Astrocyte of the cerebellum (primary cell): ENCODE results near the gene ZNF317.
A peak's percentile ranks its signal among the peaks of the same experiment; 100 is the strongest.
"Not testable (repeated sequence)": the region's sequence is repeated elsewhere in the genome, so short reads cannot be mapped to it uniquely, and the experiment has no call there.

Source experiments
- DNase-seq: peaks from one replicate; pipeline ENCODE4 v3.0.0-alpha.2; 2011; ENCODE audit warnings: low read depth
- H3K4me3 ChIP-seq: 2 replicates; pipeline ENCODE4 v1.5.1; 2011; ENCODE audit warnings: mild to moderate bottlenecking, low read depth, low read length, moderate library complexity
- in situ Hi-C: cut with HindIII; loops from 2 replicates; pipeline ENCODE4 v1.10.0; 2017; ENCODE audit warnings: low sequenced_read_pairs
- TF ChIP-seq, protein P1 (sequence below): IDR thresholded peaks from 2 replicates; pipeline ENCODE4 v1.5.1; 2012; ENCODE audit warnings: low read length, low read depth, moderate library complexity, mild to moderate bottlenecking; ENCODE audit errors: missing control alignments

ZNF317 gene

DNA sequence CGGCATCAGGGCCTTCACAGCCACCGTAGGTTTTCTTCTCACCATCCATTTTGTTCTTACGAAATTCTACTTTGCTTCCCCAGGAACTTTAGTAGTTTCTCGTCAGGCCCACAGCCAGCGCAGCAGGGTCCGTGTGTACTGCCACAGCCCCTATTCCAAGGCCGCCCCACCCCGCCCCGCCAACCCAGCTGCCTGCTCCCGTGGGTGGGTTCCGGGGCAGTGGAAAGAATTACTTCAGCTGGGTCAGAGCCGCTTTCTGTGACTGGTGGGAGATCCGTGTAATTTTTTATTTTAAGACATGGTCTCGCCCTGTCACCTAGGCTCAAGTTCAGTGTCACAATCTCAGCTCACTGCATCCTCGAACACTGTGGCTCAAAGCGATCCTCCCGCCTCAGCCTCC, 42.8 kb downstream of the ZNF317 start:
- no peak for DNase-seq
- TF ChIP-seq, protein P1, sequence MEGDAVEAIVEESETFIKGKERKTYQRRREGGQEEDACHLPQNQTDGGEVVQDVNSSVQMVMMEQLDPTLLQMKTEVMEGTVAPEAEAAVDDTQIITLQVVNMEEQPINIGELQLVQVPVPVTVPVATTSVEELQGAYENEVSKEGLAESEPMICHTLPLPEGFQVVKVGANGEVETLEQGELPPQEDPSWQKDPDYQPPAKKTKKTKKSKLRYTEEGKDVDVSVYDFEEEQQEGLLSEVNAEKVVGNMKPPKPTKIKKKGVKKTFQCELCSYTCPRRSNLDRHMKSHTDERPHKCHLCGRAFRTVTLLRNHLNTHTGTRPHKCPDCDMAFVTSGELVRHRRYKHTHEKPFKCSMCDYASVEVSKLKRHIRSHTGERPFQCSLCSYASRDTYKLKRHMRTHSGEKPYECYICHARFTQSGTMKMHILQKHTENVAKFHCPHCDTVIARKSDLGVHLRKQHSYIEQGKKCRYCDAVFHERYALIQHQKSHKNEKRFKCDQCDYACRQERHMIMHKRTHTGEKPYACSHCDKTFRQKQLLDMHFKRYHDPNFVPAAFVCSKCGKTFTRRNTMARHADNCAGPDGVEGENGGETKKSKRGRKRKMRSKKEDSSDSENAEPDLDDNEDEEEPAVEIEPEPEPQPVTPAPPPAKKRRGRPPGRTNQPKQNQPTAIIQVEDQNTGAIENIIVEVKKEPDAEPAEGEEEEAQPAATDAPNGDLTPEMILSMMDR = no peak
- no peak overlapping the region for H3K4me3 ChIP-seq
- in situ Hi-C loops = no loop called here

DNA sequence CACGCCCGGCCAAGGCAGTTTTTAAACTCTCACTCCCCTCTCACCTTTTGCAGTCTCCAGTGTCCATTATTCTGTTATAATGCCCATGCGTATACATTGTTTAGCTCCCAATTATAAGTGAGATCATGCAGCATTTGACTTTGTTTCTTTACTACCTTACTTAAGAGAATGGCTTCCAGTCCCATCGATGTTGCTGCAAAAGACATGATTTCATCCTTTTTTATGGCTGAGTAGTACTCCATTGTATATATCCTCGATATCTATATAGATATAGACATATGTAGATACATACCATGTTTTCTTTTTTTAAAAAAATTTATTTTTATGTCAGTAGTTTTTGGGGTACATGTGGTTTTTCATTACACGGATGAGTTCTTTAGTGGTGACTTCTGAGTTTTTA, 47.0 kb downstream of the ZNF317 start:
- no peak for DNase-seq
- no peak overlapping the region for H3K4me3 ChIP-seq
- TF ChIP-seq, protein P1 = no peak
- in situ Hi-C loops = no loop called here

DNA sequence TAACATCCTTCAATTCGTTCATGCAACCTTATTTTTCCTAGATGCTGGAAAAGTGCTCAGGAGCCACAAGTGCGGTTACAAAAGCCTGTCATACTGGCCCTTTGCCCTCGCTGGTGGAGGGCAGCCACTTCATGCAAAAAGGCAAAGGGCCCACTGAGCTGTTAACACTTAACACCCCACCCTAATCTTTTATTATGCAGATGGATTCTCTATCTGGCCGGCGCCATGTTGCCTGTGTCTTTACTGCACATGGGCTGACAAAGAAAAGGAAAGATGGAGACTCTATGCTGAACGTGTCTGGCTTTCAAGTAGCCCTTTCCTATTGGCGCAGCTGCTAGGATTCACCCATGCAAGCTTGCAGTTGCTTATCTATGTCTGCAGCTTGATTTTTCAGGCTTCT, 49.3 kb downstream of the ZNF317 start:
- in situ Hi-C loops = no loop called here
- TF ChIP-seq, protein P1 = no peak
- no peak for DNase-seq
- no peak overlapping the region for H3K4me3 ChIP-seq

DNA sequence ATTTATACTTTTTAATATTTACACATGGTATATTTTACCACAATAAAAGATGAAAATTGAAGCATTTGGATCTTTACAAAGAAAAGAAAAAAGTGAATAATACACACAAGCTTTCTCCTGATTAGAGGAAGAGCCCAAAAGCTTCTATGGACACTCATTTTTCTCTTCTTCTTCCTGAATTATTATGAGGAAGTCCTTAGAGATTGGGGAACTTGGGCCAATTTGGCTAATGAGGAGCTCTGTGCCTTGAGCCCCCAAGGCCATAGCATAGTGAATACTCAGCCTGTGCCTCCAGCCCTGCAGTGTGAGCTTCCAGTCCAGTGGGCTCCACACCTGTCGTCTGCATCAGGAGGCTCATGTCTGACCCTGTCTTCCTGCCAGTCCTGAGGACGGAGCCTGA, 57.8 kb downstream of the ZNF317 start:
- DNase-seq, H3K4me3 ChIP-seq, in situ Hi-C loops: not testable (repeated sequence)

DNA sequence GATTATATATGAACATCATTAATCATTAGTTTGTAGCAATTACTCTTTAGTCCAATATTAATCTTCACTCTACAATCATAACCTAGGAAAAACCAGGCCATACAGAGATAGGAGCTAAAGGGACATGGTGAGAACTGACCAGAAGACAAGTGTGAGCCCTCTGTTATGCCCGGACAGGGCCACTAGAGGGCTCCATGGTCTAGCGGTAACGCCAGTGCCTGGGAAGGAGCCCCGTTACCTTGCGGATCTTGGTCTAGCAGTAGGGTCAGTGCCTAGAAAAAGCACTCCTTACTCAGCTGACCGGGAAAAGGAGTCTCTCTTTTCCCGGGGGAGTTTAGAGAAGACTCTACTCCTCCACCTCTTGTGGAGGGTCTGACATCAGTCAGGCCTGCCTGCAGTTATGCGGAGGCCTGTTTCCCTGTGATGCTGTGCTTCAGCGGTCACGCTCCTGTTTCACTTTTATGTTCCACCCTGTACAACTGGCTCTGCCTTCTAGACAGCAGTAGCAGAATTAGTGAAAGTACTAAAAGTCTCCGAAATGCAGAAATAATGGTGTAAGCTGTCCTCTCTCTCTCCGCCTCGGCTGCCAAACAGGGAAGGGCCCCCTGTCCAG, 65.4 kb downstream of the ZNF317 start:
- in situ Hi-C loops = no loop called here
- peak overlapping the region; percentile 19 for H3K4me3 ChIP-seq
- DNase-seq = peak; percentile 11
- TF ChIP-seq, protein P1 = peak; percentile 78
